ENCODE results near the gene MED22. TPM values are rescaled to one million over a fixed set of nuclear protein-coding genes. Genes with fewer than 3 reads are reported as not detected.

Gene MED22
- total RNA-seq, 1 donor from 2014 or later: 32.9 TPM

GRCh38 chr9:133366435-133366834 is 18.5 kb upstream of the MED22 start:
- H3K27ac ChIP-seq: no peak overlapping the region
- peaks cover 6 to 58% of the 10 kb centered on the region in 2 donors for H3K36me3 ChIP-seq
- intact Hi-C loops (cut with DNase I): no loop called here
- no peak overlapping the region for H3K4me3 ChIP-seq
- no peaks in the 10 kb centered on the region for H3K9me3 ChIP-seq
- TF ChIP-seq POLR2AphosphoS5 (IDR thresholded peaks at IDR 0.05; ENCODE audit: insufficient read depth in 1 of 2, low read depth in 1 of 2) (no peak), POLR2A (IDR thresholded peaks at IDR 0.05) (no peak), CTCF (IDR thresholded peaks at IDR 0.05) (no peak)
- no peaks in the 10 kb centered on the region for H3K27me3 ChIP-seq
- peaks cover 68% of the 10 kb centered on the region for H3K4me1 ChIP-seq
- no peak for DNase-seq (ENCODE audit: extremely low spot score in 2 of 2)

GRCh38 chr9:133362359-133363044 is 14.6 kb upstream of the MED22 start:
- Histone ChIP-seq H3K36me3 (peaks cover 6 to 73% of the 10 kb centered on the region in 2 donors), H3K4me1 (peaks cover 39% of the 10 kb centered on the region), H3K9me3 (no peaks in the 10 kb centered on the region), H3K27me3 (no peaks in the 10 kb centered on the region), H3K27ac (no peak overlapping the region), H3K4me3 (no peak overlapping the region)
- no peak for DNase-seq (ENCODE audit: extremely low spot score in 2 of 2)
- intact Hi-C loops (cut with DNase I): no loop called here
- TF ChIP-seq CTCF (IDR thresholded peaks at IDR 0.05): no peak
- TF ChIP-seq POLR2A (IDR thresholded peaks at IDR 0.05): no peak
- TF ChIP-seq POLR2AphosphoS5 (IDR thresholded peaks at IDR 0.05; ENCODE audit: insufficient read depth in 1 of 2, low read depth in 1 of 2): no peak

- Histone ChIP-seq H3K27ac (no peak overlapping the region), H3K4me1 (peaks cover 44% of the 10 kb centered on the region), H3K36me3 (peaks cover 6 to 66% of the 10 kb centered on the region in 2 donors), H3K9me3 (no peaks in the 10 kb centered on the region), H3K27me3 (no peaks in the 10 kb centered on the region), H3K4me3 (no peak overlapping the region)
- no peak for DNase-seq (ENCODE audit: extremely low spot score in 2 of 2)
- TF ChIP-seq CTCF (IDR thresholded peaks at IDR 0.05): no peak
- intact Hi-C loops (cut with DNase I): no loop called here
Measured at GRCh38 chr9:133361507-133362092, 13.7 kb upstream of the MED22 start.

GRCh38 chr9:133360400-133361393 is 12.8 kb upstream of the MED22 start:
- Histone ChIP-seq H3K4me1 (peaks cover 46% of the 10 kb centered on the region), H3K4me3 (no peak overlapping the region), H3K36me3 (peaks cover under 1 to 57% of the 10 kb centered on the region in 2 donors), H3K27me3 (no peaks in the 10 kb centered on the region), H3K9me3 (no peaks in the 10 kb centered on the region), H3K27ac (no peak overlapping the region)
- no peak for DNase-seq (ENCODE audit: extremely low spot score in 2 of 2)
- intact Hi-C loops (cut with DNase I): no loop called here
- TF ChIP-seq POLR2AphosphoS5 (IDR thresholded peaks at IDR 0.05; ENCODE audit: insufficient read depth in 1 of 2, low read depth in 1 of 2) (no peak), POLR2A (IDR thresholded peaks at IDR 0.05) (no peak), CTCF (IDR thresholded peaks at IDR 0.05) (no peak)
